Measurements from ENCODE around the gene LIPI.
"Not testable (repeated sequence)": the region's sequence is repeated elsewhere in the genome, so short reads cannot be mapped to it uniquely, and the experiment has no call there.

The LIPI gene

GRCh38 chr21:14071902-14072734 is 138.6 kb downstream of the LIPI start:
- DNase-seq, result no peak

- no peak for DNase-seq
Observed at GRCh38 chr21:14070968-14071367, 139.8 kb downstream of the LIPI start.

GRCh38 chr21:14070049-14070893 is 140.5 kb downstream of the LIPI start:
- no peak for DNase-seq

GRCh38 chr21:14064296-14064645 is 146.5 kb downstream of the LIPI start:
- no peak for DNase-seq

- not testable (repeated sequence) for DNase-seq
Observed at GRCh38 chr21:14063620-14064295, 147.0 kb downstream of the LIPI start.

GRCh38 chr21:14062684-14063083 is 148.1 kb downstream of the LIPI start:
- not testable (repeated sequence) for DNase-seq

GRCh38 chr21:14061820-14062219 is 148.9 kb downstream of the LIPI start:
- DNase-seq, result not testable (repeated sequence)

- DNase-seq, result not testable (repeated sequence)
Observed at GRCh38 chr21:14058995-14059627, 151.6 kb downstream of the LIPI start.

Data from NCI-H2029 treated with DMSO at 0.1 percent for 48 hours (cell line).